ENCODE results near the gene PTCH1. TPM values are rescaled to one million over a fixed set of nuclear protein-coding genes. Genes with fewer than 3 reads are reported as not detected.

Gene PTCH1
- total RNA-seq, 8 experiments from 2014 or later, result 2.2 to 59.2 (median 20.8) TPM

DNA sequence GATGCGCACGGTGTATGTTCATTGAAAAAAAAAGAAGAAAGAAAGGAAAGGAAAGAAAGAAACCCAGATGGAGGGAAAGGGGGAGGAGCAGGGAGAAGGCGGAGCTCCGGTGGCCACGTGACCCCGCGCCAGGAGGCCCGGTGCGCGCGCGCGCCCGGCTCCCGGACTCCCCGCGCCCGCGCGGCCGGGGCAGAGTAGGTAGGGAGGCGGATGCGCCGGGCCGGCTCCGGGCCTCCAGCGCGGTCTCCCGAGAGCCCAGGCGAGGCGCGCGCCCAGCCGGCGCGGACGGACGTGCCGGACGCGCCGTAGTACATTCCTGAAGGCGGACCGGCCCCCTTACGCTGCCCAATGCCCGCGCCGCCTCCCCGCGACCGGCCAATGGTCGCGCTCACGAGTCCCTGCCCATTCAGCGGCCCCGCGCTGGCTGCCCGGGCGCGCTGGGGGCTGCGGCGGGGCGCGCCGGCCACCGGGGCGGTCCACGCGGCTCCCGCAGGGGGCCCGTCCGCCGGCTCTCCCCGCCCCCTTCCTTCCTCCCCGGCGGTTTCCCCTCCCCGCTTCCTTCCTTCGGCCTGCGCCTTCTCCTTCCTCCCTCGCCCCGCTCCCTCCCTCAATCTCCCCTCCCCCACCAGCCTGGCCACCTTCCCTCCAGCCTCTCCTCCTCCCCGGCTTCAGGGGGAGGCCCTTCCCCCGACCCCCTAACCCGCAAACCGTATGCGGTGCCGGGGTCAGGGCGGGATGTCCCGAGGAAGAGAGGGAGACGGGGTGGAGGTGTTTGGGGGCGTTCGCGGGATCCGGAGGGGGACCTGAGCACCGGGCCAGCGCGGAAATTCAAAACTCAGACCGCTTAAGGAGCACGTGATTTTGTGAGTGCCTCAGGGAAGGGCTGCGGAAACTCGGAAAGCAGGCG lies 5.8 kb downstream of the PTCH1 start:
- ATAC-seq (replicated peaks in 6 of 8), result peak; percentile 55 to 75 (median 62)
- H3K4me1 ChIP-seq (replicated peaks in 1 of 2), result peaks cover 7 to 10% of the 10 kb centered on the region in 2 donors
- in situ Hi-C loops (cut with MboI; ENCODE audit: low pct_unique_long_range_greater_than_20kb in 2 of 9, low sequenced_read_pairs in 9 of 9, unreplicated experiment in 9 of 9), result loop anchor here in 4 of 9 experiments (10.0 to 25.0 kb wide), 3 partner anchors 254 to 701 kb away; partner anchors contain the start of gene ERCC6L2 (in 2 of the 4)
- peak overlapping the region; percentile 77 to 92 (median 87) for H3K4me3 ChIP-seq
- H3K27ac ChIP-seq, result peak overlapping the region; percentile 89 to 94
- WGBS, 10 experiments, result 0 to 3% (median 0%) methylated on average over 2 to 21 of the region's 102 CpGs; no CpG with 5 or more reads in 2 of the 10 experiments

DNA sequence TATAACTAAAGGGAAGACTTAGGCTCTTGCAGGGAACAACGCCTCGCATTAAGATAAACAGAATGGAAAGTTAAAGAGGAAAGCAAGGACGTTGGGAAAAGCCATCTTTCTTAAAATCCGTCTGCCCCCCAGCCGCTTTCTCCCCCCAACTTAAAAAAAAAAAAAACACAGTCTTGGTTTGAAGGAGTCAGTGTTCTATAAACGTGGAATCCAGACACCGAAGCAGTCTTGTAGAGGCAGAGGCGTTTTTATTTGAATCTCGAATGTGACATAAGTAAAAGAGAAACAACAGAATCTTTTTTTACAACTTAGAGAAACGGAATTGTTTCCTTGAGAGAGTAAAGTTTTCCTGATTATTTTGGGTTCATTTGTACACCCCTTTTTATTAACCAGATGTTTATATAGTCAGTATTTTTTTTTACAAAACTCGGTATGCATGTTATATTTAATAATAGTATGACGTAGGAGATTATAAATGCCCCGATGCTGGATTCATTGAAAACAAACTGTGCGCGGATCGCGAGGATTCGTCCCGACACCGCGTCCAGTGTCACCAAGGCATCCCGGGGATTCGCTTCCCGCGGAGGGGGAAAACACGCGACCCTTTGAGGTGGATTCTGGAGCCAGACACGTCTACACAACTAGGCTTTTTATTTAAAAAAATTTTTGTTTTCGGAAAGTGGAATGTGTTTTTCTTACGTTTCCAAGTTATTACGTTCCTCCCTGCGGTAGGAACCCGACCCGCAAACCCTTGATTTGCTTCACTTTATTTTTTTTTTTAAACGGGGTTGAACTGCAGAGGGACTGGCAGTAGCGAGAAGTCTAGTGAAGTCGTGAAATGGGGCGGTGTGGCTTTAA lies 6.7 kb downstream of the PTCH1 start:
- Histone ChIP-seq H3K4me1 (replicated peaks in 1 of 2) (peaks cover 7 to 10% of the 10 kb centered on the region in 2 donors), H3K4me3 (peak overlapping the region; percentile 77 to 92 (median 87)), H3K27ac (peak overlapping the region; percentile 89 to 94)
- ATAC-seq (replicated peaks in 6 of 8), result no peak
- WGBS, 10 experiments, result 0 to 2% (median 0%) methylated on average over 7 to 27 of the region's 38 CpGs
- in situ Hi-C loops (cut with MboI; ENCODE audit: low pct_unique_long_range_greater_than_20kb in 2 of 9, low sequenced_read_pairs in 9 of 9, unreplicated experiment in 9 of 9), result loop anchor here in 4 of 9 experiments (10.0 to 25.0 kb wide), 3 partner anchors 255 to 702 kb away; partner anchors contain the start of gene ERCC6L2 (in 2 of the 4)

DNA sequence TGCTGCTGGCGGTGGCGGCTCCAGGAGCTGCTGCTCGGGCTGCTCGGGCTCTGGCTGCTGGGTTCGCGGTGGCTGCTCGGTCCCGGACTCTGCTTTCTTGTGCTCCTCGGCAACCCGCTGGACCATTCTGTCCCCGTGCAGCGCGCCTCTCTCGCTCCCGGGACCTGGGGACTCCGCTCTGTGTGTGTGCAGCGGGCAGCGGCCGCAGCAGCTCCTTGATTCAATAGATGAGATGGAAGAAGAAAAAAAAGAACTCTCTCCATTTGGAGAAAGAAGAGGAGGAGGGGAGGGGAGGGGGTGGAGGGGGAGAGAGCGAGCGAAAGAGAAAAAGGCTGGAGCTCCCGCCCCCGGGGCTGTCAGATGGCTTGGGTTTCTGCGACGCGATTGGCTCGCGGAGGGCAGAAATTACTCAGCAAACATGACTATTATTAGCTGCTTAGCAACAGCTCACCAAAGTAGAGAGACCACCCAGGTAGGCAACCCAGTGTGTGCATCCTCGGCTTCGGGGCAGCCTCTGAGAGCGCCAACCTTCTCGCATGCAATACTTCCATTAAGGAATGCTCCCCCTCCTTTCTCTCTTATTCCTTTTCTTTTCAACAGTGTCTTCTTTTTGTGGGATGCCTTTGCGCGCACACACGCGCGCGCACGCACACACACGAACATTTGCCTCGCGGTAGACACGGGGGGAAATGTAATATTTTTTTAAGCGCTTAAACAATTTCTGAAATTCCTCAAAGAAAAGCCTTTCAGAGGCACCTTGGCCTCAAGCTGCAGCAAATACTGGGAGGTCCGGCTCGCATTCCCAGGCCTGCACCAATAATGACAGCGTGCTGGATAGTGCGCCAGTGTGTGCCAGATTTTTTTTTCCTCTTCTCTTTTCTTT lies 7.6 kb downstream of the PTCH1 start:
- ATAC-seq (replicated peaks in 6 of 8), result peak; percentile 6 to 61 (median 55)
- WGBS, 10 experiments, result 0 to 4% (median 0%) methylated on average over 2 to 34 of the region's 48 CpGs; no CpG with 5 or more reads in 1 of the 10 experiments
- Histone ChIP-seq H3K27ac (peak overlapping the region; percentile 91 to 98), H3K4me1 (replicated peaks in 1 of 2) (peaks cover 7 to 15% of the 10 kb centered on the region in 2 donors), H3K4me3 (peak overlapping the region; percentile 77 to 92 (median 87))
- in situ Hi-C loops (cut with MboI; ENCODE audit: low pct_unique_long_range_greater_than_20kb in 2 of 9, low sequenced_read_pairs in 9 of 9, unreplicated experiment in 9 of 9), result loop anchor here in 4 of 9 experiments (25.0 kb wide), 2 partner anchors 378 to 703 kb away; partner anchors contain the start of gene ERCC6L2 (in 2 of the 4)

DNA sequence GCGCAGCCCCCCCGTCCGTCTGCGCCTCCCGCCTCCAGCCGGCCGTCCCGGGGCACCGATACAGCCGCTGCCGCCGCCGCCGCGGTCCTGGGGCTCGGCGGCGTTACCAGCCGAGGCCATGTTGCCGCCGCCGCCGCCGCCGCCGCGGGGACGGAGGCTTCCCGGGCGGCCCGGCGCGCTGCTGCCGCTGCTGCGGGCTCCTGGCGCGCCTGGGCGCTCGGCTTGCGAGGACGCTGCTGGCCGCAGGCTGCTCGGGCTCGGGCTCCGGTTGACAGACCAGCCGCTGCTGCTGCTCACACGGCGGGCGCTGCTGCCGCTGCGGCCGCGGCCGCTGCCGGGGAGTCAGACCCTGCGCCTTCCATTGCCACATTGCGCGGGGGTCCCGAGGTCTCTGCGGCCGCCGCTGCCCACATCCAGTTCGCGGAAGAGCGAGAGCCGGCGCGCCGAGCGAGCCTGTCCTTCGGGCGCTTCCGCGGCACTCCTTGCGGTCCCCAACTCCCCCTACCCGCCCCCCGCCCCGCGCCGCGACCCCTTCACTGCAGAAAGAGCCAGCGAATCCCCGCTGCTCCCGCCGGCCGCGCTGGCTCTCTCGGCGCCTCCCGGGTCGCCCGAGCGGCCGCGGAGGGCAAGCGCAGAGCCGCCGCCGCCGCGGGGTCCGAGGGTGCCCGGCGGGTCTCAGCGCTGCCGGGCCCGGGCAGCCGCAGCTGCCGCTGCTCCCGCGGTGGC lies 8.4 kb downstream of the PTCH1 start:
- Histone ChIP-seq H3K4me1 (replicated peaks in 1 of 2) (peaks cover 4 to 16% of the 10 kb centered on the region in 2 donors), H3K4me3 (peak overlapping the region; percentile 77 to 92 (median 87)), H3K27ac (peak overlapping the region; percentile 91 to 98)
- in situ Hi-C loops (cut with MboI; ENCODE audit: low pct_unique_long_range_greater_than_20kb in 2 of 9, low sequenced_read_pairs in 9 of 9, unreplicated experiment in 9 of 9), result loop anchor here in 4 of 9 experiments (25.0 kb wide), 2 partner anchors 379 to 704 kb away; partner anchors contain the start of gene ERCC6L2 (in 2 of the 4)
- no peak for ATAC-seq (replicated peaks in 6 of 8)
- 0 to 10% methylated on average over 2 to 4 of the region's 111 CpGs; no CpG with 5 or more reads in 8 of the 10 experiments for WGBS, 10 experiments

DNA sequence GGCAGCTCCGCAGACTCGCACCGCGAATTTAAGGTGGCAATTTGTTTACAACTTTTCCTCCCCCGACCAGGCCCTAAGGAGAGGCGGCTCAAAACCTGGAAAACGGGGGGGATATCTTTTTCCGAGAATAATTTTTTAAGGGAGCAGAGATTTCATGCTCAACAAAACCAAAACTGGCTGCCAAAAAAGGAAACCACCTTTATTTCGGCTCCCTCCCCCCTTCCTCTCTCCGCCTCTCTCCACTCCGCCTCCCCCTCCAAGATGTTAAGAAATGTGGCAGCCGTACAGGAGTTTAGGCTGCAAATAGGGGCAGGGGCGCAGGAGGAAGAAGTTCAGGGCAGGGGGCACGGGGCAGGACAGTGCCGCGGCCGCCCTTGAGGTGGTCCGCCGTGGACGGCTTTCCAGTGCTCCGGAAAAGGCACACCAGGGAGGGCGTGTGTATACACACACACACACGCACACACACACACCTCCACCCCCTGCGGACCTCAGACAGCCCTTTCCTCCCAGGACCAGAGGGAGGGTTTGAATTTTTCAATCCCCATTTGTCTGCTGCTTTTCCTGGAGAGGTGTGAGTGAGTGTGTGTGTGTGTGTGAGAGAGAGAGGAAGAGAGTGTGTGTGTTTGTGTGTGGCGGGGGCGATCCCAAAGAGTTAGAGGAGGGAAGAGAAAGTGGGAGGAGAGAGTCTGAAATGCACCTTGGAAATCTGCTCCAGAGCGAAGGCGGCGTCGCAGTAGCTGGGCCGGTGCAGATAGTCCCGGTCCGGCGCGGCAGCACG lies 9.1 kb downstream of the PTCH1 start:
- ATAC-seq (replicated peaks in 6 of 8), result no peak
- Histone ChIP-seq H3K4me3 (peak overlapping the region; percentile 77 to 92 (median 87)), H3K27ac (peak overlapping the region; percentile 91 to 98), H3K4me1 (replicated peaks in 1 of 2) (peaks cover 8 to 15% of the 10 kb centered on the region in 2 donors)
- in situ Hi-C loops (cut with MboI; ENCODE audit: low pct_unique_long_range_greater_than_20kb in 2 of 9, low sequenced_read_pairs in 9 of 9, unreplicated experiment in 9 of 9), result loop anchor here in 4 of 9 experiments (25.0 kb wide), 2 partner anchors 380 to 705 kb away; partner anchors contain the start of gene ERCC6L2 (in 2 of the 4)
- WGBS, 10 experiments, result 0 to 10% (median 0%) methylated on average over 2 to 7 of the region's 36 CpGs; no CpG with 5 or more reads in 4 of the 10 experiments

DNA sequence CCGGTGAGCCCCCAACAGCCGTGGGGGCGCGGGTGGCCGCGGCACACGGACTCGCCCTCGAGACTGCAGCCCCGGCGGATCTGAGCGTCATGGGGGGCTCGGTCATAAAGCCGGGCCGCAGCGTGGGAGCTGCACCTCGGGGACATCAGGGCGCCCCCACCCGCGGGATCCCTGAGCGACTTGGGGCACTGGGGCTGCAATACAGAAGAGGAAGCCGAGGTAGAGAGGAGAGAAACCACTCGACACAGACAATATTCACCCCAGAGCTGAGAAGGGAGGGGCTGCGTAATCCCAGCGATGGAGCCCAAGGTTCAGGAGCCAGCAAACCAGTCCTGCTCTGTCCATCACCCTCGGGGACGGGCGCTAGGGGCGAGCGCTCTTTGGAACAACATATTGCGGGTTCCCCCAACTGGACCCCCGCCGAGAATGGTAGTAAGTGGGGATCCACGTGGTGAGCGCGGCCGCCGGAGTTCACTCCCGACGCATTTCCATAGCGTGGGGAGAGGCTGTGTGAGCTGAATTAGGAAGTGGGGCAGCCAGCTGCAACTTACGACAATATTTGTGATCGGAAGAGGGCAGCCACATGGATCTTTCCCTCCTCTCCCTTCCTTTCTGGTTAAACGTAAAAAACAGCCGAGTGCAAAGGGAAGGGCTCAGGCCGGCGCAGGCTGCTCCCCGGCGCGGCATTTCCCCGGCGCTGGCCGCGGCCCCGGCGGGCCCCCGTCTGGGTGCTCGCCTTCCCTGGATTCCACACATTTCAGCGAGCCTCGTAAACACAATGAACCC lies 9.9 kb downstream of the PTCH1 start:
- Histone ChIP-seq H3K27ac (peak overlapping the region; percentile 91 to 98), H3K4me3 (peak overlapping the region; percentile 77 to 92 (median 87)), H3K4me1 (replicated peaks in 1 of 2) (peaks cover 13 to 21% of the 10 kb centered on the region in 2 donors)
- ATAC-seq (replicated peaks in 6 of 8), result peak in 7 of 8 experiments; percentile 0 to 4 (median 1)
- WGBS, 10 experiments, result 0 to 5% (median 0%) methylated on average over 6 to 14 of the region's 60 CpGs; no CpG with 5 or more reads in 5 of the 10 experiments
- in situ Hi-C loops (cut with MboI; ENCODE audit: low pct_unique_long_range_greater_than_20kb in 2 of 9, low sequenced_read_pairs in 9 of 9, unreplicated experiment in 9 of 9), result loop anchor here in 4 of 9 experiments (25.0 kb wide), 2 partner anchors 380 to 705 kb away; partner anchors contain the start of gene ERCC6L2 (in 2 of the 4)

DNA sequence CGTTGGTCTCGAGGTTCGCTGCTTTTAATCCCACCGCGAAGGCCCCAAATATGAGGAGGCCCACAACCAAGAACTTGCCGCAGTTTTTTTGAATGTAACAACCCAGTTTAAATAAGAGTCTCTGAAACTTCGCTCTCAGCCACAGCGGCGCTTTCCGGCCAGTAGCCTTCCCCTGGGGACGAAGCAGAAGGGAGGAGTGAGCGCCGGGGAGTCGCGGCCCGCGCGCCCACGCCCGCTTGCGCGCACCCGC lies 10.4 kb downstream of the PTCH1 start:
- in situ Hi-C loops (cut with MboI; ENCODE audit: low pct_unique_long_range_greater_than_20kb in 2 of 9, low sequenced_read_pairs in 9 of 9, unreplicated experiment in 9 of 9), result loop anchor here in 4 of 9 experiments (25.0 kb wide), 2 partner anchors 381 to 706 kb away; partner anchors contain the start of gene ERCC6L2 (in 2 of the 4)

DNA sequence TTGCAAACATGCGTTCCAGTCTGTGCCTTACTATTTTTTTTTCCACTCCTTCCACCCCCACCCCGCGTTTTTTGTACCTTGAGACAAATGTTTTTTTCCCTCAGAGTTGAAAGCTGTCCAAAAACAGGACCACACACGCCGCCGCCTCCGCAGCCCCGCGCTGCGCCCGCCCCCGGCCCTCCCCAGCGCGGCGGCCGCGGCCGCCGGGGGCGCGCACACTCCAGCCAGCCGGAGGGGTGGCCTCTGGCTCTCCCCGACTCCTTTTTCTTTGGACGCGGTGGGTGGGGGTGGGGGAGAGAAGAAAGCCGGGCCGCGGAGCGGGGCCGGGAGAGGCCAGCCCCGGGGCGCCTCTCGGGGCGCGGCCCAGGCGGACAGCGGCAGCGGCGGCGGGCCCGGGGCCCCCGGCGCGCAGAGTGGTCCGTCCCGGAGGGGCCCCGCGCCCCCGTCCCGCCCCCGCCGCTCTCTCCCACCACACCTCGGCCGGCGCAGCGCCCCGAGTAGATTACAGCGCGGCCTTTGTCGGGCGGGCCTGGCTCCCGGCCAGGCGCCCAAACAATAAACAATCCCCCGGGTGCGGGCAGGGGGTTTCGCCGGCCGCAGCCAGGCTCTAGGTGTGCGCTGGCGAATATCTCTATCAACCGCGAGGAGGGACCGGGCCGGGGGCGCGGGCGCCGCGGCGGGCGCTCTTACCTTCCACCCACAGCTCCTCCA lies 10.9 kb downstream of the PTCH1 start:
- 0% methylated on average over 1 to 8 of the region's 81 CpGs; no CpG with 5 or more reads in 4 of the 10 experiments for WGBS, 10 experiments
- Histone ChIP-seq H3K4me1 (replicated peaks in 1 of 2) (peaks cover 23 to 31% of the 10 kb centered on the region in 2 donors), H3K27ac (peak overlapping the region; percentile 91 to 98), H3K4me3 (peak overlapping the region; percentile 77 to 92 (median 87))
- peak; percentile 3 to 47 (median 31) for ATAC-seq (replicated peaks in 6 of 8)
- in situ Hi-C loops (cut with MboI; ENCODE audit: low pct_unique_long_range_greater_than_20kb in 2 of 9, low sequenced_read_pairs in 9 of 9, unreplicated experiment in 9 of 9), result loop anchor here in 4 of 9 experiments (25.0 kb wide), 2 partner anchors 381 to 706 kb away; partner anchors contain the start of gene ERCC6L2 (in 2 of the 4)

More for the DNA sequence above, 10.4 kb downstream of the PTCH1 start:
- Histone ChIP-seq H3K4me1 (replicated peaks in 1 of 2) (peaks cover 18 to 26% of the 10 kb centered on the region in 2 donors), H3K27ac (peak overlapping the region; percentile 91 to 98), H3K4me3 (peak overlapping the region; percentile 77 to 92 (median 87))
- WGBS, 10 experiments, result 0% methylated on average over 3 to 6 of the region's 23 CpGs; no CpG with 5 or more reads in 5 of the 10 experiments
- peak in 2 of 8 experiments; percentile 1 to 4 for ATAC-seq (replicated peaks in 6 of 8)

DNA sequence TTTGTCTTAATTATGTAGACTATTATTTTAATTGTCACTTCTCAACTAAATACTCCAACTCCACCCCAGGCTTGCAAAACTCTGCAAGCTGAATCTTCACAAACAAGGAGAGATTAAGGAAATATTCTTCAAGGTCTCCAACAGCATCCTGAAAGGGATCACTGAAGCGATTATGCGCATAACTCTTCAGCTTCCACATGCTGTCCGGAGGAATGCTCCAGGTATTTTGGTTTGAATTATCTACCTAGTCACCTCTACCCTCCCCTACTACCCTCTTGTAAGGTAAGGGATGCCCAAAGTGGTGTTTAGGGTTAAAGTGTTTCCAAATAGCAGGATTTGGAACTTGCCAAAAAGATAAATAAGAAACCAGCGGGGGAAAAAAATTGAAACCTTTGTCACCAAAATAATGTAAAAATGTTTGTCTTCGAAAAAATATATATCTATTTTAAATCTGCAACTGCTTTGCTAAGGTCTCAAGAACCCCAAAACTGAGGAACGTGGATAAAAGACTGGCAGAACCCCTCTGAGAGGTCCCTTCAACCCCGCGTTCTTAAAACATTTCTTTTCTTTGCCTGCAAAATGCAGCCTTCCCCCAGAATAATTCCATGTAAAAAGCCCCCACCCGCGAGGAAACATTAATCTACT lies 11.6 kb downstream of the PTCH1 start:
- peak overlapping the region; percentile 77 to 92 (median 87) for H3K4me3 ChIP-seq
- H3K4me1 ChIP-seq (replicated peaks in 1 of 2), result peaks cover 30 to 38% of the 10 kb centered on the region in 2 donors
- in situ Hi-C loops (cut with MboI; ENCODE audit: low pct_unique_long_range_greater_than_20kb in 2 of 9, low sequenced_read_pairs in 9 of 9, unreplicated experiment in 9 of 9), result loop anchor here in 4 of 9 experiments (25.0 kb wide), 2 partner anchors 382 to 707 kb away; partner anchors contain the start of gene ERCC6L2 (in 2 of the 4)
- no peak for ATAC-seq (replicated peaks in 6 of 8)
- WGBS, 10 experiments, result 0 to 27% (median 6%) methylated on average over 3 to 10 of the region's 10 CpGs; no CpG with 5 or more reads in 1 of the 10 experiments
- H3K27ac ChIP-seq, result peak overlapping the region; percentile 91 to 98
